Stimulated activated CD8-positive, alpha-beta memory T cell treated with anti-CD3 and anti-CD28 coated beads, Interleukin-7, amount 100 ng/mL, for 1 hour (primary cell): Measurements from ENCODE around the gene SORCS1.

ENCODE experiments used
- DNase-seq, 2 donors: peaks; one replicate each; pipeline ENCODE4 v3.0.0-alpha.2; 2020; ENCODE audit warnings: low read depth in 2 of 2

The SORCS1 gene

GRCh38 chr10:106816318-106817085 lies 348.0 kb downstream of the SORCS1 start:
- DNase-seq: no peak

- DNase-seq: no peak
Observed at GRCh38 chr10:106815427-106816043, 349.0 kb downstream of the SORCS1 start.

- no peak for DNase-seq
Observed at GRCh38 chr10:106804992-106805582, 359.4 kb downstream of the SORCS1 start.

- DNase-seq: no peak
Observed at GRCh38 chr10:106802949-106803348, 361.6 kb downstream of the SORCS1 start.

GRCh38 chr10:106799776-106800175 lies 364.7 kb downstream of the SORCS1 start:
- DNase-seq: no peak

- DNase-seq: no peak
Observed at GRCh38 chr10:106795619-106796018, 368.9 kb downstream of the SORCS1 start.

- no peak for DNase-seq
Observed at GRCh38 chr10:106793617-106794016, 370.9 kb downstream of the SORCS1 start.

GRCh38 chr10:106789623-106790022 lies 374.9 kb downstream of the SORCS1 start:
- no peak for DNase-seq

- DNase-seq: no peak
Observed at GRCh38 chr10:106788982-106789381, 375.5 kb downstream of the SORCS1 start.

- no peak for DNase-seq
Observed at GRCh38 chr10:106785528-106785927, 379.0 kb downstream of the SORCS1 start.

GRCh38 chr10:106780632-106781031 lies 383.9 kb downstream of the SORCS1 start:
- DNase-seq: no peak

- DNase-seq: no peak
Observed at GRCh38 chr10:106777841-106778240, 386.7 kb downstream of the SORCS1 start.

GRCh38 chr10:106775127-106775526 lies 389.4 kb downstream of the SORCS1 start:
- DNase-seq: no peak

GRCh38 chr10:106772957-106773356 lies 391.5 kb downstream of the SORCS1 start:
- no peak for DNase-seq

GRCh38 chr10:106771154-106771553 lies 393.4 kb downstream of the SORCS1 start:
- no peak for DNase-seq

- DNase-seq: no peak
Observed at GRCh38 chr10:106768204-106768603, 396.3 kb downstream of the SORCS1 start.

GRCh38 chr10:106765928-106766327 lies 398.6 kb downstream of the SORCS1 start:
- no peak for DNase-seq

- no peak for DNase-seq
Observed at GRCh38 chr10:106765241-106765754, 399.2 kb downstream of the SORCS1 start.

- DNase-seq: no peak
Observed at GRCh38 chr10:106764360-106764759, 400.1 kb downstream of the SORCS1 start.

GRCh38 chr10:106761906-106762305 lies 402.6 kb downstream of the SORCS1 start:
- no peak for DNase-seq

- DNase-seq: no peak
Observed at GRCh38 chr10:106757521-106757920, 407.0 kb downstream of the SORCS1 start.

- DNase-seq: no peak
Observed at GRCh38 chr10:106751091-106751490, 413.4 kb downstream of the SORCS1 start.

GRCh38 chr10:106746868-106747267 lies 417.6 kb downstream of the SORCS1 start:
- no peak for DNase-seq
